Measurements from ENCODE around the gene F2RL3.

- no peak for TF ChIP-seq POLR2AphosphoS5 (IDR thresholded peaks at IDR 0.05)
- no peak for TF ChIP-seq CTCF (IDR thresholded peaks at IDR 0.05)
- no peak for TF ChIP-seq POLR2A (IDR thresholded peaks at IDR 0.05; ENCODE audit: low read depth)
- TF ChIP-seq EP300 (IDR thresholded peaks at IDR 0.05) = no peak
Measured at GRCh38 chr19:16936901-16937300, 48.1 kb downstream of the F2RL3 start.

Measured in esophagus muscularis mucosa (tissue), 4 donors.